Testis (tissue), 2 donors: ENCODE measurements around the gene GGA1.

Source experiments
- POLR2A ChIP-seq: fragments of 450-650 bp; IDR thresholded peaks from one replicate; pipeline ENCODE4 v1.6.1; 2017; ENCODE audit warnings: antibody characterized with exemption, mild to moderate bottlenecking, moderate library complexity
- TF ChIP-seq, protein P1 (sequence below), 3 experiments: fragments of 450-650 bp in 2 of 3; fragments of 200-600 bp in 1 of 3; sonication (generic) in 1 of 3; IDR thresholded peaks; one replicate each; pipeline ENCODE4 v1.5.1; 2016 to 2019; ENCODE audit warnings: antibody characterized with exemption in 3 of 3, mild to moderate bottlenecking in 2 of 3, moderate library complexity in 1 of 3

DNA sequence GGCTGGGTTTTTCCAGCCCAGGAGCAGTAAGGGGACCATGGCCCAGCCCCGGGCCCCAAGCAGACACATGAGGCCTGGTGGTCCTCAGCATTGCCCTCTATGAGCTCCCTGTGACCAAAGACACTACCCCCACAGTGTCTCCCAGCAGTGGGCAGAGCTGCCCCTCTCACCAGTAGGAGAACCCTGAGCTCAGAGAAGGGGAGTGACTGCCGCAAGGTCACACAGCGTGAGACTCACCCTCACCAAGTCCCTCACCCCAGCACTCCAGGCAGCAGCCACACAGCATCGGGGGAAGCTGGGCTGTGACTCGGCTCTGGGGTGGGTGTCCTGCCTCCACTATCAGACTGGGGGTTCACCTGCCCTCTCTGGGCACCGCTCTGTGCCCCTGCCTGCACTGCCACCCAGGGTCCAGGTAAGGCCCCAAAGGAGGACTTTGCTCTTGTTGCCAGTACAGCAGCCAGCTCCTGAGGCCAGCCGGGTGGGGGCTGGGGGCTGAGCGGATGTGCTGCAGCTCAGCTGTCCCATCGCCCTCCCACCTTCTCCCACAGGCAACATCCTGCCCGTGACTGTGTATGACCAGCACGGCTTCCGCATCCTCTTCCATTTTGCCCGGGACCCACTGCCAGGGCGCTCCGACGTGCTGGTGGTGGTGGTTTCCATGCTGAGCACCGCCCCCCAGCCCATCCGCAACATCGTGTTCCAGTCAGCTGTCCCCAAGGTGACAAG lies 23.0 kb downstream of the GGA1 start:
- no peak for TF ChIP-seq POLR2A
- TF ChIP-seq, protein P1, sequence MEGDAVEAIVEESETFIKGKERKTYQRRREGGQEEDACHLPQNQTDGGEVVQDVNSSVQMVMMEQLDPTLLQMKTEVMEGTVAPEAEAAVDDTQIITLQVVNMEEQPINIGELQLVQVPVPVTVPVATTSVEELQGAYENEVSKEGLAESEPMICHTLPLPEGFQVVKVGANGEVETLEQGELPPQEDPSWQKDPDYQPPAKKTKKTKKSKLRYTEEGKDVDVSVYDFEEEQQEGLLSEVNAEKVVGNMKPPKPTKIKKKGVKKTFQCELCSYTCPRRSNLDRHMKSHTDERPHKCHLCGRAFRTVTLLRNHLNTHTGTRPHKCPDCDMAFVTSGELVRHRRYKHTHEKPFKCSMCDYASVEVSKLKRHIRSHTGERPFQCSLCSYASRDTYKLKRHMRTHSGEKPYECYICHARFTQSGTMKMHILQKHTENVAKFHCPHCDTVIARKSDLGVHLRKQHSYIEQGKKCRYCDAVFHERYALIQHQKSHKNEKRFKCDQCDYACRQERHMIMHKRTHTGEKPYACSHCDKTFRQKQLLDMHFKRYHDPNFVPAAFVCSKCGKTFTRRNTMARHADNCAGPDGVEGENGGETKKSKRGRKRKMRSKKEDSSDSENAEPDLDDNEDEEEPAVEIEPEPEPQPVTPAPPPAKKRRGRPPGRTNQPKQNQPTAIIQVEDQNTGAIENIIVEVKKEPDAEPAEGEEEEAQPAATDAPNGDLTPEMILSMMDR (IDR thresholded peaks at IDR 0.05): no peak
